GM21423 (cell line): ENCODE data around the gene KRTAP25-1.

Experiments used
- ATAC-seq: cut with Tn5 transposase; IDR thresholded peaks from one replicate; pipeline ENCODE4 v1.9.1; 2021; ENCODE audit warnings: mild to moderate bottlenecking, moderate library complexity; ENCODE audit not compliant: unreplicated experiment

KRTAP25-1 gene

DNA sequence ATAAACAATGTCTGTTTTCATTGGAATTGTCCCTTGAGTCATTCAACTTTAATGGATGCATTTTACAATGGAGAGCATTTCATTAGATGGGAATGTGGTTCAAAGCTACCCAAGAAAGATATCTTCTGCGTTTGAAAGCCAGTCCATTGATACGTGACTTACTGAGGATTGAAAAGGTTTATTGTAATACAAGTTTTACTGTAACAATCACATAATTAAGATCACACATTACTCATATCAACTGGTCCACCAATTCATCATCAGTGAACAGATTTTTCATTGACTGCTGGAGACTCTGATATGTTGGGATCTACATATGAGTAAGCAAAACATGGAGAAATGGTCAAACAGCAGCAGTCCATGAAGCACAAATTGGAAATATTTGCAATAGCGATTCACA is 39.4 kb downstream of the KRTAP25-1 start:
- no peak for ATAC-seq

DNA sequence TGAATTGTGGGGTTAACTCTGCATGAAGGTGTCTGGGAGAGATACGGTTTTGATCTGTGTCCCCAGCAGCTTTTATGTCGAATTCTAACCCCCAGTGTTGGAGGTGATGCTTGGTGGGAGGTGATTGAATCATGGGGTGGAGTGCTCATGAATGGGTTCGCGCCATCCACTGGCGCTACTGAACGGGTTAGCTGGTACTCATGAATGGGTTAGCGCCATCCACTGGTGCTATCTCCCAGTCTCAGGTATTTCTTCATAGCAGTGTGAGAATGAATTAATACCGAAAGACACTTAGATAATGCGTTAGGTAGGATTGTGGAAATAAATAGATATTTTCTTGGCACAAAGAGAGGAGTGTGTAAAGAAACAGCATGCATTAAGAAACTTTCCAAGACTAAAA is 40.5 kb downstream of the KRTAP25-1 start:
- ATAC-seq = no peak

DNA sequence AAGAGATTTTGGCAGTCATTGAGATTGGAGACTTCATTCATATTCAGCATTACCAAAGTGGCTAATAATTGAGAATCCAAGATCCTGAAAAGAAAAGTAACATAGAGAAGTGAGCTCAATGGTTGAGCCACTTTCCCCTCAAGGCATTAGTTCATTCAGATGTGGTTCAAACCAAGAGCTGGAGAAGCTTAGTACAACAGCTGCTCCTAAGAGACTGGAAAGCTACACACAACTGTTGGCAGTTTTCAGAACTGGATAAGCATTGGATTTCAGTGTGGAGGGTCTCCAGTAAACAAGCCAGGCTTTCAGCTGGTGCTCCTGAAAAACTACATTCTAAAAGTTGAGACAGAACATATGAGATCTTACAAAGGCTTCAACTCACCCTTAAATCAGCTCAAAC is 44.3 kb downstream of the KRTAP25-1 start:
- no peak for ATAC-seq

DNA sequence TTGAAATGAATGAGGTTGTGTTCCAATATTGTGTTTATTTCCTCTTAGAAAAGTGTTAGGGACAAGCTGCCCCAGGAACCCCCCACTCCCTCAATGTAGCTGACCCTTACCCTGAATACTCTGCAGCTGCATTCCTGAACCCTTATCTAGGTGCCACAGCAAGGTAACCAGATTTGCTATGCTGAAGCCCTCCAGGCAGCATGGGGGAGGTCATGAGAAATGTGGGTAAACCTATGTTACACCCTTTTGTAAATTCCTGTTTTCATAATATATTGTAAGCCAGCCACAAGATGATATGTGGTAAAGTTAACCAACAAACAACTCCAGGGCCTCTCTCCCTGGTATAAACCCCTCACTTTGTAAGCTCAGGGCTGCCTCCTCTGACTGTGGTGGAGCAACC is 45.6 kb downstream of the KRTAP25-1 start:
- no peak for ATAC-seq

DNA sequence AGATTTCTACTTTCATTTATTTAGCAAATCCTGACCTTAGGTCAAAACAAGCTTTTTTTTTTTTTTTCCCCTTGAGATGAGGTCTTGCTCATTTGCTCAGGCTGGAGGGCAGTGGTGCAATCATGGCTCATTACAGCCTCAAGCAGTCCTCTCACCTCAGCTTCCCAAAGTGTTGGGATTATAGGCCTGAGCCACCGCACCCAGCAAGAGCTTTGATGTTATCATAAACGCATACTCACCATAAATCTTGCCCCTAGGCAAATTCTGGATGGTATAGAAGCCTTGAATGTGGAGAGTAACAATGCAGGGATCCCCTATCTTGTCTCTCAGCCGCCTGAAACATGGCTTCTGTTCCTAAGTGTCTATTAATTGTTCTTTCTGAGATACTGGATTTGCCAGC is 48.7 kb downstream of the KRTAP25-1 start:
- ATAC-seq = no peak
